GM19397 (cell line): ENCODE data around the gene AFAP1L2.

Experiments used
- ATAC-seq: cut with Tn5 transposase; IDR thresholded peaks from one replicate; pipeline ENCODE4 v1.9.1; 2021; ENCODE audit warnings: mild to moderate bottlenecking, moderate library complexity; ENCODE audit not compliant: unreplicated experiment

Gene AFAP1L2

GRCh38 chr10:114295393-114295792 lies 108.9 kb downstream of the AFAP1L2 start:
- ATAC-seq: no peak

- ATAC-seq: no peak
Observed at GRCh38 chr10:114294549-114294948, 109.8 kb downstream of the AFAP1L2 start.

- no peak for ATAC-seq
Observed at GRCh38 chr10:114293075-114293474, 111.2 kb downstream of the AFAP1L2 start.

- ATAC-seq: no peak
Observed at GRCh38 chr10:114291516-114291915, 112.8 kb downstream of the AFAP1L2 start.

GRCh38 chr10:114291076-114291475 lies 113.2 kb downstream of the AFAP1L2 start:
- no peak for ATAC-seq

- no peak for ATAC-seq
Observed at GRCh38 chr10:114290038-114290437, 114.3 kb downstream of the AFAP1L2 start.

- ATAC-seq: no peak
Observed at GRCh38 chr10:114289096-114289436, 115.2 kb downstream of the AFAP1L2 start.

GRCh38 chr10:114288424-114289095 lies 115.7 kb downstream of the AFAP1L2 start:
- no peak for ATAC-seq

GRCh38 chr10:114286921-114287320 lies 117.4 kb downstream of the AFAP1L2 start:
- no peak for ATAC-seq

- ATAC-seq: no peak
Observed at GRCh38 chr10:114285961-114286441, 118.3 kb downstream of the AFAP1L2 start.

- ATAC-seq: no peak
Observed at GRCh38 chr10:114284346-114285071, 119.8 kb downstream of the AFAP1L2 start.

GRCh38 chr10:114283535-114284234 lies 120.6 kb downstream of the AFAP1L2 start:
- no peak for ATAC-seq

- no peak for ATAC-seq
Observed at GRCh38 chr10:114283091-114283490, 121.2 kb downstream of the AFAP1L2 start.

GRCh38 chr10:114282526-114282925 lies 121.8 kb downstream of the AFAP1L2 start:
- no peak for ATAC-seq

- ATAC-seq: no peak
Observed at GRCh38 chr10:114281461-114281860, 122.8 kb downstream of the AFAP1L2 start.

- no peak for ATAC-seq
Observed at GRCh38 chr10:114281006-114281405, 123.3 kb downstream of the AFAP1L2 start.

GRCh38 chr10:114279901-114280644 lies 124.2 kb downstream of the AFAP1L2 start:
- no peak for ATAC-seq

GRCh38 chr10:114279289-114279688 lies 125.0 kb downstream of the AFAP1L2 start:
- no peak for ATAC-seq

- ATAC-seq: no peak
Observed at GRCh38 chr10:114278884-114279191, 125.5 kb downstream of the AFAP1L2 start.

GRCh38 chr10:114278140-114278883 lies 126.0 kb downstream of the AFAP1L2 start:
- ATAC-seq: no peak

GRCh38 chr10:114276671-114277070 lies 127.6 kb downstream of the AFAP1L2 start:
- ATAC-seq: no peak
